ENCODE results near the gene SNX11.

SNX11 gene

GRCh38 chr17:48123776-48124388, 16.3 kb downstream of the SNX11 start:
- Histone ChIP-seq H3K27me3 (replicated peaks) (no peaks in the 10 kb centered on the region), H3K36me3 (replicated peaks) (peaks cover 38% of the 10 kb centered on the region), H3K4me3 (ENCODE audit: low read depth, low read length) (no peak overlapping the region), H3K27ac (no peak overlapping the region)
- in situ Hi-C loops (cut with HindIII; ENCODE audit: low pct_ligation_motif_present, low sequenced_read_pairs): no loop called here
- TF ChIP-seq CTCF (IDR thresholded peaks at IDR 0.05; ENCODE audit: low read depth, low read length, missing control alignments): no peak
- no peak for DNase-seq

- in situ Hi-C loops (cut with HindIII; ENCODE audit: low pct_ligation_motif_present, low sequenced_read_pairs): no loop called here
- Histone ChIP-seq H3K36me3 (replicated peaks) (peaks cover 29% of the 10 kb centered on the region), H3K4me3 (ENCODE audit: low read depth, low read length) (no peak overlapping the region), H3K27me3 (replicated peaks) (no peaks in the 10 kb centered on the region), H3K27ac (no peak overlapping the region)
- no peak for DNase-seq
- TF ChIP-seq CTCF (IDR thresholded peaks at IDR 0.05; ENCODE audit: low read depth, low read length, missing control alignments): no peak
Observed at GRCh38 chr17:48125829-48126531, 18.4 kb downstream of the SNX11 start.

- no peak for TF ChIP-seq CTCF (IDR thresholded peaks at IDR 0.05; ENCODE audit: low read depth, low read length, missing control alignments)
- no peak overlapping the region for H3K27ac ChIP-seq
- in situ Hi-C loops (cut with HindIII; ENCODE audit: low pct_ligation_motif_present, low sequenced_read_pairs): no loop called here
- H3K27me3 ChIP-seq (replicated peaks): no peaks in the 10 kb centered on the region
- H3K36me3 ChIP-seq (replicated peaks): peaks cover 25% of the 10 kb centered on the region
- no peak for DNase-seq
- H3K4me3 ChIP-seq (ENCODE audit: low read depth, low read length): no peak overlapping the region
Observed at GRCh38 chr17:48126532-48126850, 18.9 kb downstream of the SNX11 start.

DNA sequence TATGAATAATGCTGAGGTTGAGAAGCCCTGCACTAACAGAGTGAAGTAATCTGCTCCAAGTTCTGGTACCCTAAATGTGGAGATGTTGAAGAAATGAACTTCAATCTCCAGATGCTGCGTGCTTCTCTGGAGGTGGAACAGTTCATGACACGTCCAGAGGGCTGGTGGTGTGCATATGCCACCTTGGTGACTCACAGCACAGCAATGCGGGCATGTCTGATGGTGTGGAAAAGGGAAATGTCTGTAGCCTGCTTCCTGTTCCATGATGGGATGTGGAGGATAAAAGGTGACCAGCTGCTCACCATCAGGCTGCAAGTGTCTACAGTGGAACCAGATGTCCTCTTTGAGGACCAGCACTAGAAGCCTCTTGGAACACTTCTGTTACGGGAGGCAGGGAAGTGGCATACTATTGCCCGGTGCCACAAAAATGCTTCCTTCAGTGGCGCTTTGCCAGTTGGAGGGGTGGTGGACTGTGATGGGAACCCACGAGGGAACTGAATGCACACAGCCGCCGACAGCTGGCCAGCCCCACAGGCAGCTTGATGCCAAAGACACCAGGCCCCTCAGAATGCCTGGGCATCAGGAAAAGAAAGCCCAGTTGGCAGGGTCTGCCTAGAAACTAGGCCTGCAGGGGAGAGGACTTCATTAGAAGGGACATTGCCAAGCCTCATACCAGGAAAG, 19.9 kb downstream of the SNX11 start:
- H3K27ac ChIP-seq: no peak overlapping the region
- no peak overlapping the region for H3K4me3 ChIP-seq (ENCODE audit: low read depth, low read length)
- DNase-seq: no peak
- in situ Hi-C loops (cut with HindIII; ENCODE audit: low pct_ligation_motif_present, low sequenced_read_pairs): no loop called here
- H3K27me3 ChIP-seq (replicated peaks): no peaks in the 10 kb centered on the region
- H3K36me3 ChIP-seq (replicated peaks): peaks cover 15% of the 10 kb centered on the region
- TF ChIP-seq CTCF (IDR thresholded peaks at IDR 0.05; ENCODE audit: low read depth, low read length, missing control alignments): no peak

DNA sequence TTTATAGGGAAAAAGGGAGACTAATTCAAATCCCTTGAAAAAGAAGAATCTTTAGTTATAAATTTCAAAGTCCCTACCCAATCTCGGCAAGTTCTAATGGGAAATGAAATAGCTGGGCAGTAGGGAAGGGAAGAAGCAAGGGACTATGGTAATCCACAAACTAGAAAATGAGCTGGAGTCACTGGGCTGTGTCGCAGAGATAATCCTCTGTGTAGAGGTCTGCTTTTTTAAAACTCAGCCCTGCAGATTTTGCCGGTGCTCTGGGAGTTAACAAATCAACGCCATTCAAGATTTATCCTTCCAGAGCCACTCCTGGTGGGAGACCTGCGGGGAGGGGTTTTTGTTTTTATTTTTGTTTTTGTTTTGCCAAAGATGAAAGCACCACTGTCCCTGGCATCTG, 20.8 kb downstream of the SNX11 start:
- no peaks in the 10 kb centered on the region for H3K27me3 ChIP-seq (replicated peaks)
- no peak overlapping the region for H3K27ac ChIP-seq
- TF ChIP-seq CTCF (IDR thresholded peaks at IDR 0.05; ENCODE audit: low read depth, low read length, missing control alignments): no peak
- DNase-seq: no peak
- in situ Hi-C loops (cut with HindIII; ENCODE audit: low pct_ligation_motif_present, low sequenced_read_pairs): no loop called here
- H3K4me3 ChIP-seq (ENCODE audit: low read depth, low read length): no peak overlapping the region
- H3K36me3 ChIP-seq (replicated peaks): peaks cover 8% of the 10 kb centered on the region
